Mammary epithelial cell (primary cell): Measurements from ENCODE around the gene GOT1.

Experiments used
- EZH2 ChIP-seq: IDR thresholded peaks from 2 replicates; pipeline ENCODE4 v1.6.1; 2012; ENCODE audit warnings: low read length, inconsistent platforms, borderline replicate concordance
- TF ChIP-seq, protein P1 (sequence below), 2 donors: IDR thresholded peaks in 1 of 2; conservative IDR thresholded peaks in 1 of 2; 2 replicates each; pipeline ENCODE4 v1.5.1; 2011 to 2012; ENCODE audit warnings: inconsistent platforms in 2 of 2, low read length in 2 of 2, mild to moderate bottlenecking in 2 of 2, control low read depth in 1 of 2, low read depth in 1 of 2; ENCODE audit not compliant: insufficient read depth in 1 of 2; ENCODE audit errors: extremely low read depth in 1 of 2

GRCh38 chr10:99425204-99425603 is 5.2 kb downstream of the GOT1 start:
- TF ChIP-seq, protein P1, sequence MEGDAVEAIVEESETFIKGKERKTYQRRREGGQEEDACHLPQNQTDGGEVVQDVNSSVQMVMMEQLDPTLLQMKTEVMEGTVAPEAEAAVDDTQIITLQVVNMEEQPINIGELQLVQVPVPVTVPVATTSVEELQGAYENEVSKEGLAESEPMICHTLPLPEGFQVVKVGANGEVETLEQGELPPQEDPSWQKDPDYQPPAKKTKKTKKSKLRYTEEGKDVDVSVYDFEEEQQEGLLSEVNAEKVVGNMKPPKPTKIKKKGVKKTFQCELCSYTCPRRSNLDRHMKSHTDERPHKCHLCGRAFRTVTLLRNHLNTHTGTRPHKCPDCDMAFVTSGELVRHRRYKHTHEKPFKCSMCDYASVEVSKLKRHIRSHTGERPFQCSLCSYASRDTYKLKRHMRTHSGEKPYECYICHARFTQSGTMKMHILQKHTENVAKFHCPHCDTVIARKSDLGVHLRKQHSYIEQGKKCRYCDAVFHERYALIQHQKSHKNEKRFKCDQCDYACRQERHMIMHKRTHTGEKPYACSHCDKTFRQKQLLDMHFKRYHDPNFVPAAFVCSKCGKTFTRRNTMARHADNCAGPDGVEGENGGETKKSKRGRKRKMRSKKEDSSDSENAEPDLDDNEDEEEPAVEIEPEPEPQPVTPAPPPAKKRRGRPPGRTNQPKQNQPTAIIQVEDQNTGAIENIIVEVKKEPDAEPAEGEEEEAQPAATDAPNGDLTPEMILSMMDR (conservative IDR thresholded peaks at IDR 0.05 in 1 of 2, IDR thresholded peaks at IDR 0.05 in 1 of 2; ENCODE audit: extremely low read depth in 1 of 2, insufficient read depth in 1 of 2, low read depth in 1 of 2, low read length in 2 of 2) = no peak
- no peak for TF ChIP-seq EZH2
